OCI-LY7 (cell line): ENCODE measurements around the gene TPRG1L. TPM values are rescaled to one million over a fixed set of nuclear protein-coding genes. Genes with fewer than 3 reads are reported as not detected.

ENCODE experiments used
- BruUV-seq: library from RNA; stranded (reverse); fragments of 400-500 nt; replicated peaks from 2 replicates; lab custom pipeline; 2021; lab: Mats Ljungman, UMichigan
- CTCF ChIA-PET: fragments of 300-600 bp; sonication (Branson Sonifier 250); formaldehyde crosslinking; loops from one replicate; lab custom pipeline; 2022; ENCODE audit warnings: antibody characterized with exemption; ENCODE audit not compliant: unreplicated experiment; lab: Charles Lee
- POLR2A ChIA-PET: fragments of 300-600 bp; sonication (Branson Sonifier 250); formaldehyde crosslinking; loops from one replicate; lab custom pipeline; 2022; ENCODE audit warnings: antibody characterized with exemption; lab: Charles Lee
- DNase-seq: peaks from one replicate; pipeline ENCODE4 v3.0.0-alpha.2; 2015; ENCODE audit warnings: low spot score
- H2AFZ ChIP-seq: fragments of 200-600 bp; sonication (generic), shearing (Covaris generic); 2 replicates; pipeline ENCODE4 v1.6.1; 2014; ENCODE audit warnings: mild to moderate bottlenecking, antibody characterized with exemption, low read length, moderate library complexity
- H3K27ac ChIP-seq: fragments of 200-600 bp; sonication (generic); 2 replicates; pipeline ENCODE4 v1.5.1; 2014; ENCODE audit warnings: mixed run types, low read depth, mild to moderate bottlenecking, moderate library complexity, low read length, inconsistent platforms; ENCODE audit not compliant: poor library complexity, severe bottlenecking
- H3K36me3 ChIP-seq: fragments of 200-600 bp; sonication (generic); 2 replicates; pipeline ENCODE4 v1.6.1; 2014; ENCODE audit warnings: mild to moderate bottlenecking, antibody characterized with exemption, low read length, moderate library complexity, mixed read lengths; ENCODE audit not compliant: insufficient read depth
- H3K4me1 ChIP-seq: fragments of 200-600 bp; sonication (generic); 2 replicates; pipeline ENCODE4 v1.5.1; 2014; ENCODE audit warnings: mild to moderate bottlenecking, low read length; ENCODE audit not compliant: insufficient read depth, poor library complexity, severe bottlenecking
- H3K4me2 ChIP-seq: fragments of 200-600 bp; sonication (generic); 2 replicates; pipeline ENCODE4 v1.6.1; 2014; ENCODE audit warnings: mild to moderate bottlenecking, low read length
- H3K4me3 ChIP-seq: fragments of 200-600 bp; sonication (generic); 2 replicates; pipeline ENCODE4 v1.5.1; 2014; ENCODE audit warnings: mild to moderate bottlenecking, low read depth, low read length; ENCODE audit not compliant: poor library complexity, severe bottlenecking
- H3K79me2 ChIP-seq: fragments of 200-600 bp; sonication (generic); 2 replicates; pipeline ENCODE4 v1.6.1; 2016; ENCODE audit warnings: low read depth, mild to moderate bottlenecking, low read length, moderate library complexity, mixed read lengths; ENCODE audit not compliant: insufficient read depth
- H3K9me2 ChIP-seq: fragments of 200-600 bp; sonication (generic); 2 replicates; pipeline ENCODE4 v1.6.1; 2016; ENCODE audit warnings: mild to moderate bottlenecking, low read length, mixed read lengths; ENCODE audit not compliant: insufficient read depth
- H3K9me3 ChIP-seq: fragments of 200-600 bp; sonication (generic); 2 replicates; pipeline ENCODE4 v1.6.1; 2014; ENCODE audit warnings: mild to moderate bottlenecking, mixed run types, low read length, mixed read lengths
- H4K20me1 ChIP-seq: fragments of 200-600 bp; sonication (generic); 2 replicates; pipeline ENCODE4 v1.6.1; 2014; ENCODE audit warnings: mild to moderate bottlenecking, antibody characterized with exemption, low read length, moderate library complexity, mixed read lengths; ENCODE audit not compliant: insufficient read depth
- CTCF ChIP-seq: fragments of 200-600 bp; sonication (generic); conservative IDR thresholded peaks from 2 replicates; pipeline ENCODE4 v1.5.1; 2014; ENCODE audit warnings: mild to moderate bottlenecking, antibody characterized with exemption, low read length, moderate library complexity, mixed read lengths
- EZH2phosphoT487 ChIP-seq: fragments of 200-600 bp; sonication (generic); IDR thresholded peaks from 2 replicates; pipeline ENCODE4 v1.6.1; 2018; ENCODE audit warnings: low read depth, borderline replicate concordance, mild to moderate bottlenecking, mixed run types, antibody characterized with exemption, low read length, moderate library complexity, mixed read lengths
- intact Hi-C: fragments of 100-400 bp; cut with micrococcal nuclease; formaldehyde crosslinking; loops from one replicate; pipeline ENCODE4 v1.10.0; 2022; ENCODE audit not compliant: unreplicated experiment
- total RNA-seq, 2 experiments: library from RNA; depleted of rRNA in 1 of 2; stranded (reverse); fragments of >200 nt in 1 of 2; shearing (Covaris generic) in 1 of 2; gene quantifications; 2 replicates each; pipeline ENCODE4 v1.2.3, GENCODE V29; 2014 to 2022

TPRG1L gene
- total RNA-seq, 2 experiments from 2014 or later = 3.1 to 6.8 TPM

GRCh38 chr1:3639397-3639911, 14.6 kb downstream of the TPRG1L start:
- Histone ChIP-seq H4K20me1 (no peaks in the 10 kb centered on the region), H3K9me3 (no peaks in the 10 kb centered on the region), H3K79me2 (no peaks in the 10 kb centered on the region), H3K4me1 (no peaks in the 10 kb centered on the region), H2AFZ (no peak overlapping the region), H3K9me2 (no peaks in the 10 kb centered on the region), H3K27ac (no peak overlapping the region), H3K4me3 (no peak overlapping the region), H3K36me3 (peaks cover 39% of the 10 kb centered on the region), H3K4me2 (no peak overlapping the region)
- POLR2A ChIA-PET = no interaction called here
- no peak for TF ChIP-seq CTCF
- TF ChIP-seq EZH2phosphoT487 = no peak
- CTCF ChIA-PET = no interaction called here
- BruUV-seq = no TSS peak
- DNase-seq = no peak
- intact Hi-C loops = no loop called here

GRCh38 chr1:3640121-3640837, 15.5 kb downstream of the TPRG1L start:
- Histone ChIP-seq H3K9me3 (no peaks in the 10 kb centered on the region), H3K4me1 (no peaks in the 10 kb centered on the region), H2AFZ (no peak overlapping the region), H3K4me3 (no peak overlapping the region), H3K9me2 (no peaks in the 10 kb centered on the region), H3K36me3 (peaks cover 38% of the 10 kb centered on the region), H3K4me2 (no peak overlapping the region), H4K20me1 (no peaks in the 10 kb centered on the region), H3K27ac (no peak overlapping the region), H3K79me2 (no peaks in the 10 kb centered on the region)
- TF ChIP-seq EZH2phosphoT487 (no peak), CTCF (no peak)
- intact Hi-C loops = no loop called here
- DNase-seq = no peak
- no TSS peak for BruUV-seq
- ChIA-PET POLR2A (no interaction called here), CTCF (no interaction called here)

- no peak for DNase-seq
- H2AFZ ChIP-seq = no peak overlapping the region
- H3K4me1 ChIP-seq = no peaks in the 10 kb centered on the region
- H3K36me3 ChIP-seq = peaks cover 37% of the 10 kb centered on the region; the same call in 1 of the 2 replicates
- no peak overlapping the region for H3K27ac ChIP-seq
- H3K79me2 ChIP-seq = no peaks in the 10 kb centered on the region
- POLR2A ChIA-PET = no interaction called here
- BruUV-seq = no TSS peak
- no peaks in the 10 kb centered on the region for H3K9me2 ChIP-seq
- no peak overlapping the region for H3K4me2 ChIP-seq
- H4K20me1 ChIP-seq = no peaks in the 10 kb centered on the region
- CTCF ChIA-PET = no interaction called here
- no peaks in the 10 kb centered on the region for H3K9me3 ChIP-seq
- intact Hi-C loops = no loop called here
- TF ChIP-seq CTCF (no peak), EZH2phosphoT487 (no peak)
- no peak overlapping the region for H3K4me3 ChIP-seq
Observed at GRCh38 chr1:3641046-3641760, 16.4 kb downstream of the TPRG1L start.
